GM12891 (cell line): ENCODE data around the gene NF1.

ENCODE experiments used
- POLR2A ChIP-seq: IDR thresholded peaks from 2 replicates; pipeline ENCODE4 v1.6.1; 2011; ENCODE audit warnings: low read depth, low read length, control low read depth
- POLR2AphosphoS5 ChIP-seq: IDR thresholded peaks from 2 replicates; pipeline ENCODE4 v1.6.1; 2011; ENCODE audit warnings: low read depth, low read length, control low read depth
- SPI1 ChIP-seq: IDR thresholded peaks from 2 replicates; pipeline ENCODE4 v1.6.1; 2011; ENCODE audit warnings: low read depth, low read length, control low read depth
- TAF1 ChIP-seq: IDR thresholded peaks from 2 replicates; pipeline ENCODE4 v1.6.1; 2011; ENCODE audit warnings: low read depth, low read length, control low read depth

DNA sequence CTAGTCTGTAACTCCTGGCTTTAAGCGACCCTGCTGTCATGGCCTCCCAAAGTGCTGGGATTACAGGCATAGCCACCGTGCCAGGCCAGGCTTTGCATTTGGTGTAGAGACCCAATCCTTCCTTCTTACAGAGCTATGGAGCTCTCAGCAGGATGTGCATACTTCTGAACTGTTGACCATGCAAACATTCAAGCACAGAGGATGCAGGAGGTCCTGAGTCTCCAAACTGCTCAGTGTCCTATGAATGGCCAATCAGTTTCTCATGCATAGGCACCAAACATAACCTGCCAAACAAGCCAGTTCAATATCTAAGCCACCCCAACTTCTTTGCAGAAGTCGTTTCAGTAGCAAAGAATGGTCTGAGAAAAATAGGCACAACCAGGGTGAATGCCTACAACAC is 40.0 kb upstream of the NF1 start:
- no peak for TF ChIP-seq SPI1
- TF ChIP-seq TAF1: no peak
- no peak for TF ChIP-seq POLR2A
- no peak for TF ChIP-seq POLR2AphosphoS5
